DND-41 (cell line): ENCODE data around the gene APOLD1.

Source experiments
- EZH2 ChIP-seq: IDR thresholded peaks from 3 replicates; pipeline ENCODE4 v1.6.1; 2012; ENCODE audit warnings: borderline replicate concordance, low read depth, mild to moderate bottlenecking, moderate library complexity, low read length, inconsistent platforms; ENCODE audit not compliant: severe bottlenecking
- TF ChIP-seq, protein P1 (sequence below): IDR thresholded peaks from 2 replicates; pipeline ENCODE4 v1.5.1; 2012; ENCODE audit warnings: borderline replicate concordance, low read length, moderate library complexity, mild to moderate bottlenecking; ENCODE audit not compliant: poor library complexity, severe bottlenecking; ENCODE audit errors: extremely low read depth

DNA sequence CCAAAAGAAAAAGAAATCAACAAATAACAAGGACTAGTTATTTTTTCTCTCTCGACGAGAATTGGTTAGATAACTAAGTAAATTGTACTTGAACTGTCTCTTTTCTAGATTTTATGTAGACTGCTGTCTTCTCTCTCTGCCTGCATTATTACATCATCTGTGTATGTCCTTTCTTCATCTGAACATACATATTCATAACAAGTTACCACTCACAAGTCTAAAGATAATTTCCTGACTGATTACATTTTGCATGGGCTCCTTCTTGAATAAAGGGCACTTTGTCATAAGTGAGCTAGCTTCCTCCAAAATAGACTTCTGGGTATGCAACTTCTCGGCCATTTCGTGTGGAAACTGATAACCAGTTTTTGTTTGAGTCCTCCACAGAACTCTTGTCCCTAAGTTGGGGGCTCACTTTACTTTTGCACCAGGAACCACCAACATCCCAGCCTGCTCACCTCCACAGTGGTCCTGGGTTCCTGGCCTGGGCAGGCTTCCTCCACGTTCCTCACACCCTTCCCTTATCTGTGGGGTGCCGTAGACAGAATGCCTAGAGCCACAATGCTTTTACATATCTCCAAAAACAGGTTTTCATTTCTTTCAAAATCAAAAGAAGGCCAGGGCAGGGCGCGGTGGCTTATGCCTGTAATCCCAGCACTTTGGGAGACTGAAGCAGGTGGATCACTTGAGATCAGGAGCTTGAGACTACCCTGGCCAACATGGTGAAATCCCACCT is 21.5 kb downstream of the APOLD1 start:
- TF ChIP-seq, protein P1, sequence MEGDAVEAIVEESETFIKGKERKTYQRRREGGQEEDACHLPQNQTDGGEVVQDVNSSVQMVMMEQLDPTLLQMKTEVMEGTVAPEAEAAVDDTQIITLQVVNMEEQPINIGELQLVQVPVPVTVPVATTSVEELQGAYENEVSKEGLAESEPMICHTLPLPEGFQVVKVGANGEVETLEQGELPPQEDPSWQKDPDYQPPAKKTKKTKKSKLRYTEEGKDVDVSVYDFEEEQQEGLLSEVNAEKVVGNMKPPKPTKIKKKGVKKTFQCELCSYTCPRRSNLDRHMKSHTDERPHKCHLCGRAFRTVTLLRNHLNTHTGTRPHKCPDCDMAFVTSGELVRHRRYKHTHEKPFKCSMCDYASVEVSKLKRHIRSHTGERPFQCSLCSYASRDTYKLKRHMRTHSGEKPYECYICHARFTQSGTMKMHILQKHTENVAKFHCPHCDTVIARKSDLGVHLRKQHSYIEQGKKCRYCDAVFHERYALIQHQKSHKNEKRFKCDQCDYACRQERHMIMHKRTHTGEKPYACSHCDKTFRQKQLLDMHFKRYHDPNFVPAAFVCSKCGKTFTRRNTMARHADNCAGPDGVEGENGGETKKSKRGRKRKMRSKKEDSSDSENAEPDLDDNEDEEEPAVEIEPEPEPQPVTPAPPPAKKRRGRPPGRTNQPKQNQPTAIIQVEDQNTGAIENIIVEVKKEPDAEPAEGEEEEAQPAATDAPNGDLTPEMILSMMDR = no peak
- no peak for TF ChIP-seq EZH2
